SHP77 (cell line): ENCODE results near the gene DACH1.
"Not testable (repeated sequence)": the region's sequence is repeated elsewhere in the genome, so short reads cannot be mapped to it uniquely, and the experiment has no call there.

Experiments used
- DNase-seq, 2 experiments: peaks; one replicate each; lab custom pipeline; 2025; lab: John Stamatoyannopoulos, UW

The DACH1 gene

DNA sequence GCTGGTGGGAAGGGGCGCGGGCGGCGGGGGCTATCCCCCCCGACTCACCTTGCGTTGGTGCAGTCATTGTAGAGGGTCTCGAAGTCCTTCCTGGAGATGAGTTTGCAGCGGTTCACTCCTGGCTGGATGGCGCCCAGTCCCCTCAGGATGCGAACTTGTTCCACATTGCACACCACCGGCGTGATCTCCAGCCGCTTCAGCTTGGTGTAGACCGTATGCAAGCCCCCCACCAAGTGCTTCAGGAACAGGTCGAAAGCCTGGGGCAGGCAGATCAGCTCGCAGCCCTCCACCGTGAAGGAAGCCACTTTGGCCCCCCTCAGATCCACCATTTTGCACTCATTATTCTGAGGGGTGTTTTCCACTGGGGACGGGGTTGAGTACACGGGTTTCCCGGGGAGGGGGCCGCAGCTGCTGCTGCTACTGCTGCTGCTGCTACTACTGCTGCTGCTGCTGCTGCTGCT is 1.1 kb downstream of the DACH1 start:
- no peak for DNase-seq

DNA sequence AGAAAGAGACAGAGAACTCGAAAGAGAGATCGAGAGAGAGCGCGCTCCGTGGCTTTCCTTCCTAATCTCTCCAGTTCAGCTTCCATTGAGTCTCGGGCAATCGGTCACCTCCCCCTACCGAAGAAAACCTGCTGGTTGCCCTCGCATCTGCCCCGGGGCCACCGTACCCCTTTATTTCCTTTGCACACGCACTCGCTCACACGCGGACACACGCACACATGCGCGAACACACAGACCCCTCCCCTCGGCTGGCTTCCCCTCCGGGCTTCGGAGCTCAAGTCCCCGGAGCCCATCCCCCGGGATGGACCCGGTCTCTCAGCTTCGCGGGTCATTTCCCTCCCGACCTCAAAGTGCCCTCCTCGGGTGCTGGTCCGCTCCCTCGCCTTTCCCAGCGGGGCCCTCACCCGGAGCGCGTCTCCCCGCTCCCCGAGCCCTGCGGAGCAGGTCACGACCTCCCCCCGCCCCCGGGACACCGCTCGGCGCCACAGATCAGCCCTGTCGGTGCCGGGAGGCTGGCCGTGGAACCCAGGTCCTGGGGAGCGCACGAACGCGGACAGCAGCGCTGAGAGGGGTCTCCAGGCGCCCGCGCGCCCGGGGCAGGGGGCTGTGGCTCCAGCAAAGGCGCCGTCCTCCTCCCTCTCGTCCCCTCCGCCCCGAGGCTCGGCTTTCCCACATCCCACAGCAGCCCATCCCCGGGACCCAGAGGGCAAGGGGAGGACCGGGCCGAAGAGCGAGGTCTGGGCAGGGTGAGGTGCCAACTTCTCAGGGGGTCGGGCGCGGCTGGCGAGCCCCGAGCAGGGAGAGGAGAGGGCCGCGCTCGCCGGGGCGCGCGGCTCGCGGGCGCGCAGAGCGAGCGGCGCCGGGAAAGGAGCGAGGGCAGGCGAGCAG is 1.8 kb downstream of the DACH1 start:
- peak in 1 of 2 experiments; percentile 49 for DNase-seq

DNA sequence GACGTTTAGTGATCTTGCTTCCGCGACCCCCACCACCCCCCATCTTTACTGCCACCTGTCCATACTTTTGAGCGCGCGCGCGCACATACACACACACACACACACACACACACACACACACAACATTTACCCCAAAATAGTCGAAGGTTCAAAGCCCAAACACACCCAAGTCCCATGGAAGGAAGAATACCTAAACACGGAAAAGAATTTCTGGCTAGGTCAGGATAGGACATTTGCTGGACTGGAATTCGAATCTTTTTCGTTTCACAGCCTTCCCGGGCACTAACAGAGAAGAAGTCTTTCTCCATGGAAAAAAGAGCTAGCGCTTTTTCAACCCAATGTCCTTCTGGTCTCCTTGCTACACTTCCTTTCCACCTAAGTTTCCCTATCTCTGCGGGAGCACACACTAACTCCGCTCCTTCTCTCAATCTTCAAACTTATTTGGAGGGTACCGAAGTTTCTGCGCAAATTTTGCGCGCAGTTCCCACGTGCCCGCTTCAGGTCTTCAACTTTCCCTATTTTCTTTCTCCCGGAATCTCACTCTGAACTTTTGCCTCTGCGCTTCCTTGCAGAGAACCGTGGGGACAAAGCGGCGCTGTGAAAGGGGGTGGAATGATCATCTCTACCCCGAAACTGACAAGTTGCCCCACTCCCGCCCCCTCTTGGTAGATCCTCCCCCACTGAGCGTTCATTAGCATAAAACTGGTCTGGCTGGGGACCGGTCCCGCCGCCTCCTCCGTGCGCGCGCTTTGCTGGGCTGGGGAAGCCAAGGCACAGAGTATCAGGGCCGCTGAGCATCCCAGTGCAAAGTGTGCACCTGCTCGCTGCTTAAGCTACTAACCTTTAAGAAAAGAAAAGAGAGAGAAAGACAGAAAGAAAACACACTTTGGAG is 2.7 kb downstream of the DACH1 start:
- DNase-seq = peak; percentile 49 to 61

DNA sequence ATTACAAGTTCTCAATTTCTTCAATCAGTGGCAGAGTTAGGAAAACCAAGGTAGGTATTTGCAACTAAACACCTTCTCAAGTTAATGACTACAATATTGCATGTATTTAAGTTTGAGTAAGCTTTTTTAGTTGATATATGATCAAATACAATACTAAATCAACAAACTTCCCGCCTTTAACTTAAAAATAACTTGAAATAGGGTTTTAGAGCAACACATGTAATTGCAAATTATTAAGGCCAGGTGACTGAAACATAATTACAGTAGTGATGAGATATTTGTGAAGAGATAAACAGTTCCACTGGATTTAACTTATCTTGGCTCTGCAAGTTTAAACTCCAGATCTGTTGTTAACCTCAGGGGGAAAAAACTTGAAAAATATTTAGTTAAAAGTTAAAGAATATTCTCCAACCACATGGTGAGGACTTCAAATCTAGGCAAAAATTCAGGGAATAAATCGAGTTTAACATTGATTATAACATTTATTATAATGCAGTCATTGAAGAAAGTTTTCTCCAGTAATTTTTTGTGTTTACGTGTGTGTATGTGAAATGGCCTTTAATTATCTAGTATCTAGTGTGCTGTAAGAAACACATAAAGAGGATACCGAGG is 3.6 kb downstream of the DACH1 start:
- no peak for DNase-seq

DNA sequence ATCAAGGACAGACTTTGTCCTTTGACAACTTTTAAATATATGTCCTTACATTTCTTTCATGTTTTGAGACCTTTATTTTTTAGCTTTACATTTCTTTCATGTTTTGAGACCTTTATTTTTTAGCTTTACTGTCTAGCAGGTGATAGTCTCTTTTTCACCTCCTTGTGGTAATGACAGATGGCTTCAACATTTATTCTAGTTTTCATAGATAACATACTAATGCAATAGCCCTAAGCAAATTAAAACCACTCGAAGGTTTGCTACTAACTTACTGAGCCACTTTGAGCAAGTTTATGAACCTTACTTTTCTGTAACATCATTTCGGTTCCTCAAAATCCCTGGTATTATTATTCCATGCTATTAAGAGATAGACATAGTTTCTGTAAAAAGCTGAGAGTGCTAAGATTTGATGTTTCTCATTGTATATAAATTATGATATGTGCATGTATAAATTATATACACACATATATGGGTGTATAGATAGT is 4.5 kb downstream of the DACH1 start:
- DNase-seq = no peak

DNA sequence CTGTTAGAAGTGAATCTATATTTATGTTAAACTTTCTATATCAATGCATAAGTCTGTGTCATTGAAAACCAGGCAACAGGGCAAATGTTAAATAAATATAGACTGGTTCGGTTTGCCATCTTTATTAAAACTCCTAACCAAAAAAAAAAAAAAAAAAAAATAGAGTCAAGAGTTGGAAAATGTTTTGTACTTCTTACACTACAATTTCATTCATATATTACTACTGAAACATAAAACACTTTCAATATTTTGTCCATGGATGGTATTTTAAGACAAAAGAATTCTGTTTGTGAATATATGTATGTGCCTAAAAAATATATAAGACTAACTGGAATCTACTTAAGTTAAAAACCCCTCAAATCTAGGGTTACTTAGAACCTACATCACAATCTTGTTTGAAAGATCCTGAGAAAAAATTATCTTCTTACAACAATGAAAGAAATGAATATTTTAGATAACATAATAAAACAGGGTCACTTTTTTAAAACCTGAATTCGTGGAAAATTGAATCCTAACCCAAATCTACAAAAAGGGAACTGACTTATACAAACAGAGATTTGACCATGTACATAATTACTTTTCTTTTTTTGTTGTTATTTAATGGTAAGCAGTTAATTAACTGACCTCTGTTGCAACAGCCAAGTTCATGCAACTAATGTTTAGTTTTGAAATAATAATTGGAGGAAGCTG is 5.1 kb downstream of the DACH1 start:
- DNase-seq = no peak

DNA sequence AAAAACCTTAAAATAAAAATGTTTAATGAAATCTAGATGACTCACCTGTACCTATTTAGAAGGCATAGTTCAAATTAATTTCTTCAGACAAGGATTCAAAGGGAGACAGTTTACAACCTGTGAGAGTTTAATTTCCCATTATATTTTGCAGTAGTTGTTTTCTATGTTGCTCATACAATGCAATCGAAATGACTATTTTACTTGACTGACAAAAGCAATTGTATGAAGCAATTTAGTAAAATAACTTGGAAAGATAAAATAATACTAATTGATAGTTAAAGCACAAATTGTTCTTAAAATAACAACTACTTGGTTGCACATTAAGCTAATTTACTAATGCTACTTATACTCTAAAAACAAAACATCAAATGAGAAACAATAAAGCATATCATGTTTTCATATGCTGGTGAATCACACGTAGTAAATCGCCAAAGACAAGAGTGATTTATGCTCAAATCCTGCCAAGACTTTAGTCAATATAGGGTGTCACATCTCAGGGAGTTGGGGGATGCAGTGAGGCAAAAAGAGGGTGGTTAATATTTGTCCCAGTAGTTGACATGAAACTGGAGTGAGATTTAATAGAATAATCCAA is 6.4 kb downstream of the DACH1 start:
- DNase-seq = peak; percentile 24 to 39

DNA sequence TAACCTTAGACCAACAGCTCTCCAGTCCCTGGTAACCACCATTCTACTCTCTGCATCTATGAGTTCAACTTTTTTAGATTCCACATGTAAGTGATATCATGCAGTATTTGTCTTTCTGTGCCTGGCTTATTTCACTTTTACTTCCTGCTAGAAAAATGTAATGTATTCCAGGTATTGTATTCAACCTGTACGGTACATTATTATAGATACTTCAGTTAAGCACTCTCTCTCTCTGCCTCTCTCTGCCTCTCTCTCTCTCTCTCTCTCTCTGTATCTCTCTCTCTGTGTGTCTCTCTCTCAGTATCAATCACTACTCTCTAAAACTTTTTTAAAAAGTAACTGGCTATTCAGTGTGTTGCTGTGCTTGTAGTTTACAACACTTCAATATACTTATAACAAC is 8.4 kb downstream of the DACH1 start:
- no peak for DNase-seq

DNA sequence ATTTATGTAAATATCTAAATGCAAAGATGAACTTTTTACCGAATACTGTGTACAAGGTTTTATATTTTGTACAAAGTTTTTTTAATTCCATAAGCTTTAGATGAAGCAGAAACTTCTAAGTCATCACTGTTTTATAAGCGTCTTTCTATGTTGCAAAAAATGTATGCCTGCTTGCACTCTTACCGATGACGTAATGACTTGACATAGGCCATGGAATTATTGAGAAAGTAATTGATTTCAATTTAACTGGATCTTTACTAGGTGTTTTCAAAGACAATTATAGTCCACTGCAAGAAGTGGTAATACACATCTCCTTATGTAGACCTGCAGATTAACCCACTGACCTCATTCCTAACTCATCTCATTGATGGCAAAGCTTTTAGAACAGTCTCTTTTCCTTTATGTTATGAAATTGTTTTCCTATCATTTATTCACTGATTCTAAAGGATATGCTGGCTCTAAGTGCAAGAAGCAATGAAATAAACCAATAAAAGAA is 10.4 kb downstream of the DACH1 start:
- no peak for DNase-seq

DNA sequence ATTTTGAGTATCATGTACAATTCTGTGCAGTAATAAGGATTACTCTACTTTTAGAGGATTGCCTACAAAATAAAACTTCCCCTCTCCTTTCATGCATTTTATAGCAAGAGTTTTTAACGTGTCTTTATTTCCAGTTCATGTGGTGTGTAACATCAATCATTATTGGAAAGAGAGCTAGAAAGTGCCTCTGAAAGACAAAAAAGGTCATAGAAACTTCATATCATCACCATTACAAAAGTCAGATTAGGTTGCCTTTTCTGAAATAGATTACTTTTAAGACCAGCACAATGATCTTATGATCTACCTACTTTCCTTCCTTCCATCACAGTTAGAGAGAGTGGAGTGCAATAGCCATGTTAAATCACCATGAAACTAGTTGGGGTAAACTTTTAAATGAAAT is 12.6 kb downstream of the DACH1 start:
- no peak for DNase-seq

DNA sequence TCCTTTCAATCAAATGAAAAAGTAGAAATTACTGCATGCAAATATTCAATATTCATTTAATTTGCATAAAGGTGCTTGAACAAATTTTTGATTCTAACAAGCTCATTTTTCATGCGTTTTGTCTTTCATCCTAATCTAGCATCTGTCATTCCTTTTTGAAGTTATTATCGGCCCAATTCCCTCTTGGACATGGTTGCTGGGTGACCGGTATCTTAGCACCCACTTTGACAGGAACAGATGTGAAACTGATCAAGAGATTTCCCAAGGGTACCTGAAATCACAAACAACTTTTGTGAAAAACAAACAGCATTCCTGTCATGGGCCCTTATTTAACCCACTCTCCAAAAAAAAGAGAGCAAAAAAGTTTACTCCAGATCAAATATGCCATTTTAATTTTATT is 13.3 kb downstream of the DACH1 start:
- DNase-seq = no peak

DNA sequence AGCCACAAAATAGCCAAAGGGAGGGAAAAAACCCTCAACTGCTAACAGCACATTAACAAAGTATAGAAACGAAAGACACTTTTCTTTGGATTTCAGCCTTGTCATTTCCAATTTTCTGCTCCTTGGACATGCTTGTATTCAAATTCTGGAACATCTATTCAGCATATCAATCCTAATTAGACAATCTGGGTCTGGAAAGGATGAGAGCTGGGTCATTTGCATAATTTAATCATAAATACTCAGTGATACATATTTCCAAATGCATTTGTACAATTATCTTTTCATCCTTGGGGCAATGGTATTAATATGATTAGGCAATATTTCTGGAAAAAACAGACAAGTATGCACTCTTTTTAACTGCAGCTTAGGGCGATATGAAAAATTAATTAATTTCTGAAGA is 14.3 kb downstream of the DACH1 start:
- no peak for DNase-seq

DNA sequence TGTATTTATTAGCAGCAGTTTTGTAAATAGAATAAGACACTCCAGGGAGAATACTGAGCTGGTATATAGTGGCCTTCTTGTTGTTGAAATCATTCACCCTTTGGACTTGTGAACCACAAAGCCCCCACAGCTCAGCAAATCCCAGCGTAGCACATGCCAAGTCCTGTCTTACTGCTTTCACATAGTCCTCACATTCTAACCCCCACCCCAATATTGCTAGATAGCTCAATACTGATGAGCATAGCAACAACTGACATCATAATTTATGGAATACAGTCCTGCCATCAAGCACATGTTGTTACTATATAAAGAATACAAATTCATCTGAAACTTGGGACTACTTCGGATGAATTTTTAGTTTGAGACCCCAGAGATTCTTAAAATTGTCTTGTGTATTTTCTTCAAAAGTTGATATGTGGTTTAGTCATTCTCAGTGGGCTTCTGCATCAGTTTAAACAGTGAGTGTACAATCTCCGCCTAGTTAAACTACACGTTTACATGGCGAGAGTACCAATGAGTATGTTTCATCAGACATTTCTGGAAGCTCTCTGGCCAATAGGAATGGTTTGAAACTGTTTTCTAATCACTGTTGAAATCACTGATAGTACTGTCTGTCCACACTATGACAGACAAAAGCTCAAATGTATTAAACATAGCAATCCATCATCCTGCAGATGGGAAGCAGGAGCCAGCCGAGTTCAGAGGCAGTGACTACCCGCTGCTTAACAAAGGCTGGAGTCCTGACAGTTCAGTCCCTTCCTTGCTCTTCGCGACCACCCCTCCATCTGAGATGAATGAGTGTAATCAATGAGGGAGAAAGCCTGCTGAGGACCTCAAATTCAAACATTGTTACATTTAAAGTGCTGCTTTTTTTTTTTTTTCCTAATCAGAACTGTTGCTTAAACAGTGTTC is 15.2 kb downstream of the DACH1 start:
- no peak for DNase-seq

DNA sequence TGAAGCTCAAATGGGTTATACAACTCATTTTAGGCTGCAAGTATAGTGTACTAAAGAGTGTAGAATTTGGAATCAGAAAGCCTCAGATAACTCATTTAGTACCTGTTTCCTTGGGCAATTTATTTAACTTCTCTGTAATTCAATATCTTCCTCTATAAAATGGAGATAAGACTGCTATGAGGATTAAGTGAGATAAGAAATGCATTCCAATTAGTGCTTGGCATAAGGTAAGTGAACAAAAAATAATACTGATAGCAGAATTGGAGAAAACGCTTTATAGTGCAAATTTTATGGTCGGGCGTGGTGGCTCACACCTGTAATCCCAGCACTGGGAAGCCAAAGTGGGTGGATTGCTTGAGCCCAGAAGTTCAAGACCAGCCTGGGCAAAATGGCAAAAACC is 25.0 kb downstream of the DACH1 start:
- DNase-seq = no peak

DNA sequence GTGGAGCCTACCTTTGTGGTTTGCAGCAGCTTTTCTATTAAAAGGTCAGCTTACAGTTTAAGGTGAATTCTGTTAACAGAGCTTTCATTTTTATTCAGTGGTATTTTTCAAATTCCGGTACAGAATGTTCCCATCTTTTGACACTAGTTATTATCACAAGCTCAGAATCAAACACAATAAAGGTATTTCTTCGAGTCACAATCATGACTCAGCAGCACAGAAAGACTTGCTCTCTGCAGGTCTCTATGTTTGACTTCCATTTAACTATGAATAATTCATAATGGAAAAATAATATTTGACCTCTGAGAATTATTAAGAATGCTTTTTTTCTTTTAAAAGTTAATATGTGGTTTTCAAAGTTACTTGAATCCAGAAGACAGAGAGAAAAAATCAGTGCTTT is 28.2 kb downstream of the DACH1 start:
- DNase-seq = no peak

DNA sequence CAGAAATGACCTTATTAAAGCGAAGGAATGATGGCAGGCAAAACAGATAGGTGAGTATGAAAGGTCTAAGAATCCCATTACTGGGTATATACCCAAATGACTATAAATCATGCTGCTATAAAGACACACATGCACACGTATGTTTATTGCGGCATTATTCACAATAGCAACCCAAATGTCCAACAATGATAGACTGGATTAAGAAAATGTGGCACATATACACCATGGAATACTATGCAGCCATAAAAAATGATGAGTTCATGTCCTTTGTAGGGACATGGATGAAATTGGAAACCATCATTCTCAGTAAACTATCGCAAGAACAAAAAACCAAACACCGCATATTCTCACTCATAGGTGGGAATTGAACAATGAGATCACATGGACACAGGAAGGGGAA is 29.4 kb downstream of the DACH1 start:
- DNase-seq = not testable (repeated sequence)

DNA sequence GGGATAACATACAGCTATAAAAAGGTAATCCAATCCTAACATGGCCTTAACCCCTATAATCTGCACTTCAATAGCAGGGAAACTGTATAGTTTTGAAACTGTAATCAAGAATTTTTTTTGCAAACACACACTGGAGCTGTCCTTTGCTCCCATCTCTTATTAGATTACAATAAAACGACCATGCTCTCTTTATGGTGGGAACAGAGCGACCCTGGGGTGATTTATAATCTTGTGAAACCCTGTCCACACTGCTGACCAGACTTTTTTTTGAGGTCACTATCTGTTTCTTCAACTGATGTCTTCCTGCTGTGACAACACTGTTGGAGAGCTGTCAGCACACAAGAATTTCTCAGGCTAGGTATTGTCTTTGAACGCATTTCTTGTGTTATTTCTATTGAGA is 35.3 kb downstream of the DACH1 start:
- no peak for DNase-seq

DNA sequence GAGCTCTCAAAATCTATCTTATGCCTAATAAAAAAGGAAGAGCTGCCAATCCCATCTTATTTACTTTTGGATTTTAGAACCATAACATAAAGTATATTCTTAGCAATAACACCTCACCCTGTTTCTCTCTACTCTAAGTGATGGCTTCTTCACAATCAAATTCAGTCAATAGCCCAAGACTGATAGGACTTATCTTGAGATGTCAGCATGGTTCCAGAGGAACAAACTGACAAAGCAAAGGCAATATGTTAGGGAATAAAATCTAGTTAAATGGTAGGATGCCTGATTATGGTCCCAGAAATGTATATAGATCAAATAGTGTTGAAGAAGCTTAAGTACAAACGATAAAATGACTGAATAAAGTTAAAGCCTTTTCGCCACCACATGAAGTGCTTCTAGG is 36.3 kb downstream of the DACH1 start:
- no peak for DNase-seq

DNA sequence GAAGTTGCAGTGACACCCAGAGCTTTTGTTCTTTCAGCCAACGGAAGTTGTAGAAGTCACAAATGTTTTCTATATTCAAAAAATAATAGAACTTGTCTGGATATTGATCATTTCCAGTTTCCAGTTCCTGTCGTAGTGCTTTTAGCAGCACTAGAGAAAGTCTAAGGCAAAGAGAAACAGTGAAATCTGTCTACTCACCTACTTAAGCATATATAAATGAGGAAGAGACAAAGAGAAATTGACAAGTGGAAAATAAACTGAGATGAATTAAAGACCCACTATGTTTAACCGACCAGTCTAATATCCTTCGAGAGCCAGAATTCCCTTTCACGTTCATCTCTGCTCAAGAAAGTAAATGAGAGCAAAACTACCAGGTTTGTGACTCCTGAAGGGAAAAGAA is 36.7 kb downstream of the DACH1 start:
- no peak for DNase-seq

DNA sequence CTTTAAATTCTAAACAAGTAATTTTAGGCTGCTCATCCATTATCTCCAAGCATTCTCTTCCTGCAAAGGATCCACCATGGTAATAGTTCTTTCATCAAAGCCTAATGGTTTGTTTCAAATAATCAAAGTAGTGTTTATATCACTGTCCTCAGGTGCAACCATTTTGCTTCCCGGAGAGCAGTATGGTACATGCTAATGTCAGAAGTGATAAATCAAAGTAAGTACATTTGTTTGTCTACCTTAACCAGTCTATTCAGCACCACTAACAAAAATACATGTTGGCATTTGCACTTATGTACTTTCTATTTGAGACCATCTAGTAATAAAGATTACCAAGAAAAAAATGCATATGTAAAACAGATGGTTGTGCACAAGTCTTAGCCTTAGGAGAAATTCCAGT is 37.5 kb downstream of the DACH1 start:
- no peak for DNase-seq
